SKM-1 treated with dmso at 0.1 percent for 144 hours (cell line): ENCODE data around the gene CCDC93.
"Not testable (repeated sequence)": the region's sequence is repeated elsewhere in the genome, so short reads cannot be mapped to it uniquely, and the experiment has no call there.

ENCODE experiments used
- DNase-seq: peaks from one replicate; lab custom pipeline; 2025; ENCODE audit not compliant: unreplicated experiment; lab: John Stamatoyannopoulos, UW

Gene CCDC93

DNA sequence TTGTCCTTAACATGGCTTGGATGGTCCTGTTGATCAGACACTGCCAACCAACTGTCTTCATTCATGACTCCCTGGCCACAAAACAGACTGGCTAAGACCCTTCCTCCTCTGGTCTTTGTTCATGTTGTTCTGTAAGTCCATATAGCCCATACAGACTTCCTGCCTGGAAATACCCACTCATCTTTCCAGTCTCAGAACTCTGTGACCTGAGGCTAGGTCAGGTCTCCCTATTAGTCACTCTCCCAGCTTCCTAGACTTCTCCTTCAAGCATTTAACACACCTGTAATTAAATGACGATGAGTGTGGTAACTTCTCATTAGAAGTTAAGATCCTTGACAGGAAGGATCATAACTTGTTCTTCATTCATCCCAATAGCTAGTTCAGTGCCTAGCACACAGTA, 56.3 kb downstream of the CCDC93 start:
- no peak for DNase-seq

DNA sequence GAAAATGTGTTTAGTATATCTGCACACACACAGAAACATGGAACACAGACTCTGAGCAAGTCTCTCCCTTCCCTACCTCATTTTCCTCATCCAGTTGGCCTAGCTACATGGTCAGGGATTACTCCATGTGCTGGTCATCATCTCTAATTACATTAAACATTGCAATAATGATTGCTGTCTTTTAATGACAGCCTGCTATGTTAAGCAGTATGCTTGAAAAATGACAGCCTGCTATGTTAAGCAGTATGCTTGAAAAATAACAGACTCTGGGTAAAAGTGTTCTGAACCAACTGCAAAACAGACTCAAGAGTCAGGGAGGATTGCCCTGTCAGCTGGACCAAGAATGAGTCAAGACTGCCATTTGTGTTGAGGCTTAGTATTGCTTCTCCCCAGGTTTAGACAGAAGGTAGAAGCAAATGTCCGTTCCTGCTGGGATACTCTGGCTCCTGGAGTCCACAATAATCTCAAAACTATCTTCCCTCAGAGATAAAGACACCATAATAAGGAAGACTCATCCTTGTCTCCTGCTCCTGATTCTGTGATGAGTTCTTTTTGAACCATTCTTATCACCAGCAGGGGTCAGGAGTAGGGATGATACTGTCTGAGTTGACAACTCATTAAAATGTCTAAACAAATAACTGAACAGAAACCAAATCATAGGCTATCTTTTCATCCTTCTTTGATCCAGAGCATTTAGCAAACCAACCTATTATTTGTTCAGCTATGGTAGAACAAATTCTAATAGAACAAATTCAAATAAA, 57.7 kb downstream of the CCDC93 start:
- no peak for DNase-seq

DNA sequence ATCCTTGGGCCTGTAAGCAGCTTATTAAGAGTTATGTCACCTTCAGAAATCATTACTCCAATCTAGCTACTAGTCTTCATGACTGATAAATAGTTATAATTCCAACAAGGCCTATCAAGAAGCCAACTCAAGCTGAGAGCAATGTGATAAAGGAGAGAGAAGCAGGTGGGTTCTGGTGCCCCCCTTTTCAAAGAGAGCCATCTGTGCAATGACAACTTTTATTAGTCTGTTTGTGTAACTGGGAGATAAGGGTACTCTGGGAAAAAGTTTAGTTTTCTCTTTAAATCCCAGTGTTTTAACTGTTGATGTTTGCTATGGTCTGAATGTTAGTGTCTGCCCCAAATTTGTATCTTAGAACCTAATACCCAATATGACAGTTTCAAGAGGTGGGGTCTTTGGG, 60.6 kb downstream of the CCDC93 start:
- no peak for DNase-seq

DNA sequence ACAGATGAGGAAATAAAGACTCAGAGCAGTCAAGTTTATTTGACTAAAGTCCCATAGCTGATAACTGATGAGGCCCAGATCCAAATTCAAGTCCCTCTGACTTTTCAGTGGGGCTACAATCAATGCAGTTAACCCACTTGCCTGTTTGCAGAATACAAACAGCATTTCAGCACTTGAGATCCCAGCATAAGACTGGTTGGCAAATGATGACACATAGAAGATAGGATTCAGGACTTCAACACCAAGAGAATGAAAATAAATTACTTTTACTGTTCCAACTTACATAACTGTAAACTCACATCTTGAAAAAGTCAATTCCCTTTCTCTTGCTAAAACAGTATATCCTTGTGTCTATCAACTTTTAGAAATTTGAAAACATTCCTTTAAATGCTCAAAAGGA, 61.2 kb downstream of the CCDC93 start:
- DNase-seq, result no peak

DNA sequence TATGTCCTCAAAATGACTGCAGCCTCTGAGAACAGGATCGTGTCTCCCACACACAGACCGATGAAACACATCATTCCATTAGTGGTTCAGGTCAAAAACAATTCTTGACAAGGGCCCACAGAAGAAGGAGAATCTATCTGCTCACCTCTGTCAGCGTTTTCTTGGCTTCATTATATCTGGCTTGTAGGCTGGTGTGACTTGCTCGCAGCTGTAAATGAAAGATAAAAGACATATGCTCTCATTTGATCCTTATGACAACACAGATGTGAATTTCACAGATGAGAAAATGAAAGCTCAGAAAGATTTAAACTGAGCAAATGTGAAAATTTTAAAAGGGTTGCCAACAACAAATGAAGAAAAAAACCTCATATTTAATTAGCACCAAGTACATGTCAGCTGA, 61.6 kb downstream of the CCDC93 start:
- DNase-seq, result no peak

DNA sequence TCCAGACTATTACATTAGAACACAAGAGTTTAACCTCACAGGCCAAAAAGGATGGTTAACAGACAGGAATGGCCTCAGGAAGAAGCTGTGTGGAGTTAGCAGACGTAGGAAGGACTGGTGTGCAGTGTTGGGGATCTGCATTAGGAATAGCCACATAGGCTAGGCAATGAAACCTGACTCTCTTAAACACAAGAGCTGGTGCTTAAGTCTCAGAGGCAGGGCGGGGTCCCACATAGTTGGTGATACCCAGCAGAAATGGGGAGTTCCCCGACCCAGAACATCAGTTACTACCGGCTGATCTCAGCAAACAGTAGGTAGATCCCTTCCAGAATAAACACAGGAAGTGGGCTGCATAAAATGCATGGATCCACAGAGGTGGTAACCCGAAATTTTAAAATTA, 64.1 kb downstream of the CCDC93 start:
- no peak for DNase-seq

DNA sequence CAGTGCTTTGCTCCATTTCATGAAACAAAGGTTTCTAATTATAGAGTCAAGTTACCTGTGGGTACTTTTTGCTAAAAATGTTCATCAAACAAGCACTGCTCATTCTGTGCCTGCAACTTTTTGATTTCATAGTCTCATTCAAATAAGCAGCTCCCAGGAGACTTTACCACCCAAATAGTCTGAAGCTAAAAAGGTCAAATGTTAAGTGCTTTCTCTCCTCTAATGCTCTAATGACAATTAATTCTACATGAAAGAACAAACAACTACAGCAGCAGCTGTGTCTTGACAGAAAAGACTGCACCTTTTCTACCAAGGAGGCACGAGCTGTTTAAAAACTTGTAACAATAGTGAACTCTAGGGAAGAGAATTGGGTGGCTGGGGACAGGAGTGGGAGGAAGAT, 65.3 kb downstream of the CCDC93 start:
- DNase-seq, result no peak

DNA sequence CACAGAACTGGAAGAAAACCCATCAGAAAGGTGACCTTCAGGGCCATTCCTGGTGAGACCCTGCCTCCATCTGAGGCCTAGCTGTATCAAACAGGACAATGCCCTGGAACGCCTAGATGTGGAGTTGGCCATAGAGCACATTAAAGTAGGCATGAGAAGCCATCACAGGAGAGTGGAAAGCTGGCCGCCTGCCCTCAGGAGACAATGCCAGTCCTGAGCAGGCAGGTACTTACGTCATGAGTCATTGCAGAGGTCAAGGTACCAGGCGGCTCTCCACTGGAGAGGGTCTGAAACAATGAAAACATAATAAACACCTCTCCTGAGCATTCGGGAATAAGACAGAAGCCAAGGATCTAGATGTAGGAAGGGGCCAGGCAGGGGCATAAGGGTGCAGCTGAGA, 68.6 kb downstream of the CCDC93 start:
- no peak for DNase-seq

DNA sequence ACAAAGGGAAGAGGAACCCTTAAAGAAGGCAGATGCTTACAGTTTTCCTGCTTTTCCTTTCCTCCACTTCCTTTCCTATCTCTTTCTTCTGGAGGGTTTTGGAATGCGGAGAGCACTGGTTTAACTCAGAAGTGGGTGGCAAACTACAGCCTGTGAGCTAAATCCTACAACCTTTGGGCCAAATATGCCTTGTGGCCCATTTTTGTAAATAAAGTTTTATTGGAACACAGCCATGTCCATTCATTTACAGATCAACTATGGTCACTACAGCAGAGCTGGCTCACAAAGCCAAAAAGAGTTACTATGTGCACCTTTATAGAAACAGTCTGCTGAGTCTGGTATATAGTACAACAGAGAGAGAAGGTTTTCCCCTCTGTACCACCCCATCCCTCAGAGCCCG, 69.1 kb downstream of the CCDC93 start:
- DNase-seq, result no peak

DNA sequence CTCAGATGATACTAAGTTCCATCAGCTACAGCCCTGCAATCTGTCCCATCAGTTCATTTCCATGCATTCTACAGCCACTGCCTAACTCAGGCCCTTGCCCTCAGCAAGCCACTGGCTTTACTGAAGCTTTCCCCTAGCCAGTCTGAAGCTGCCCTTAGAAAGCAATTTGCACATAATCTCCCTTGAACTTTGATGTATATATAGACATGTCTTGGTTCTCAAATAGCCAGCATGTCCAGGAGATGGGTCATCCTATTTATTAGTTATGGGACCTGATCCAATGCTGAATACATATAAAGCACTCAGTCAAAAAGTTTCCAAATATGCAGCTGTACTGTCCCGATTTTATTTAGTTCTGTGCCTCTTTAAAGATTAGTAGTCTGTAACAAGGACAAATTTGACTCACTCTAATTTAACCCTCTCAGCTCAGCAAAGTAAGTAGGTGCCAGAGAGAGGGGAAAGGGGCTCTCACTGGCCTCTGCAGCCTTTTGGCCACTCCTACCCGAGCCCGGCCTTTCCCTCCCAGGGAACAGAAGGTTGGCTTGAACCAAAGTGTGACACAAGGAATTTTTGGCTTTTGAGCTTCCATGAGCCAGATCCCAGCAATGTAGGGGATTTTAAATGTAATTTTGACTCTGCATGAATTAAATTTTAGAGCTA, 70.7 kb downstream of the CCDC93 start:
- DNase-seq, result no peak

DNA sequence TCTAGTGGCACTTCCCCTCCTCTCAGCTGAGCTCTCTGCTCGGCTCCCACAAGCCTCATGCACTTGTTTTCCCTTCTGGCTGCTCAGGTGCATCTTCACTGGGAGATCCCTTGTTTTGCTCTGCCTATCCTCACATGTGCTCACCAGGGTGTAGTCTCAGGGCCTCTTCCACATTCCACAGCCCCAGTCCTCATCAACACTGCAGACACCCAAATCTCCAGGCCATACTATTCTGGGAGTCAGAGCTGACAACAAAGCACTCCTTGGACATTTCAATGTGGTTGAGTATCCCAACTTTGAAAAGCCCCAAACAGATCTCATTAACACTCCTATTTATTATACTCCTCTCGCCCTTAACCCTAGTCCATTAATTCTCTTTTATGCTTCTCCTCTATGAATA, 71.3 kb downstream of the CCDC93 start:
- DNase-seq, result no peak

DNA sequence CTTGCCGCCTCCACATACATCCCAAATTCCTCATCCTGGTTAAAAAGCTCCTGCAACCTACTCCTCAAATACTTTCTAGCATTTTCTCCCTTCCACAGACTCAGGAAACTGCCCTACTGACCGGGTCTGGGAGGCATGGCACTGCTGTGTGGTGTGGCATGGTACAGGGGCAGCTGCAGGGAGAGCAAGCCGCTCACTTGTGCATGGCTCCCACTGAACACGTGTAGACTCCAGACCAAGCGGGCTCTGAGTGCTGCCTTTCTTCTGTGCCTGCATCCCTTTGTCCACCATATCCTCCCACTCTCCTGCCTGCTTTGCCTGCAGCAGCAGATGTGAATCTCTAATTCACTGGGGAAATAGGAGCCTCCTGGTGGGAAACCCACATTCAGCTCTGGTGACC, 72.2 kb downstream of the CCDC93 start:
- DNase-seq, result no peak

DNA sequence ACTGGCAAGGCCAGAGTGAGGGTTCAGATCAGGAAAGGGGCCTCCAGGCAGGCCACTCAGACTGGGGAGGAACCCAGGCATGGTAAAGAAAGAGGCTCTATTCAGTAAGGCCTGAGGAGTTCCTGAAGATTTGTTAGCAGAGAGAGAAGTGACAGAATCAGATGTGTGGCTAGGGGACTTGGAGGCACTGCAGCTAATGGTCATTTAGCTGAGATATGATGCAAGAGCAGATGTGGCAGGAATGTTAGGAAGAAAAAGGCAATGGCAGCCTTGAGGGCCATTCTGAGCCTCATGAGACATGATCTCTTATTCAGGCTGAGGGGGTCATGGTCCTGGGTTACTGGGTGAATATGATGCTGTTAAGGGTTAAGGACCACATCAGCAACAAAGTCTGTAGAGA, 73.4 kb downstream of the CCDC93 start:
- no peak for DNase-seq

DNA sequence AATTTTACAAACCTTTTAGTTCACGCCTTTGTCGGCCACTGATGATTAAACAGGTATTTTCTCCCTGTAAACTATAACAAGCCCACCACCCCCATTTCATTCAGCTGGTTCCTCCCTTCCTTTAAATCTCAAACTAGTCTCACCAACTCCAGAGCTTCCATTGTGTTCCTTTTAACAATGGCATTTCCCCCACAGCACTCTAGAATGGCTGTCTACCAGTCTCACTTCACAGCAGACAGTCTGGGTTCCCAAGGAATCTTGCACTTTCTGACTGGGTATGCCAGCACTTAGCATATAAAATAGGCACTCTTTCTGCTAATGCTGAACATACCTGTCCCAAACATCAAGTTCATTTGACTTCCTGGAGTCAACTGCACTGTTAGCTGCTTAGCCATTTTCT, 75.3 kb downstream of the CCDC93 start:
- DNase-seq, result no peak

DNA sequence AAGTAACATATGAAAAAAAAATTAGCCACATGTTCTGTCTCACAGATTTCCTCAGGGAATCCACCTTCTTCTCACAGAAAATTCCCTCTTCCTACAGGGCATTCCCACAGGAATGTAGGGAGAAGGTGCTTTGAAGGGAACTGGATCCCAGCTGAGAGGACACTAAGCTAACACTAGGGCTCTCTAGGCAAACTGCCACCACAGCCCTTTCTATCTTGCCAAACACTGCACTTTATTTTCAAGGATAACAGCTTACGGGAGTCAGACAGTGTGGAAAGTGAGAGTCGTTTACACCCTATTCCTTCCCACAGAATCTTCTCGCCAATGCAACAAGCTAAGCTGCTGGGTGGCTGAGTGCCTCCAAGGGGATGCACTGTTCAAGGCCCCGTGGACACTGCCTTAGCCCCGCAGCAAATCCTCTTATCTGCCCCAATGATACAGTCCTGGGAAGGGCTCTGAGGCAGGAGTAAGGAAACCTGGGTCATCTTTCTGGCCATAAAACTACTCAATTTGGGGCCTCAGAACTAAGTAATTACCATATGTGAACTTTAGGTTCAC, 76.9 kb downstream of the CCDC93 start:
- DNase-seq, result no peak

DNA sequence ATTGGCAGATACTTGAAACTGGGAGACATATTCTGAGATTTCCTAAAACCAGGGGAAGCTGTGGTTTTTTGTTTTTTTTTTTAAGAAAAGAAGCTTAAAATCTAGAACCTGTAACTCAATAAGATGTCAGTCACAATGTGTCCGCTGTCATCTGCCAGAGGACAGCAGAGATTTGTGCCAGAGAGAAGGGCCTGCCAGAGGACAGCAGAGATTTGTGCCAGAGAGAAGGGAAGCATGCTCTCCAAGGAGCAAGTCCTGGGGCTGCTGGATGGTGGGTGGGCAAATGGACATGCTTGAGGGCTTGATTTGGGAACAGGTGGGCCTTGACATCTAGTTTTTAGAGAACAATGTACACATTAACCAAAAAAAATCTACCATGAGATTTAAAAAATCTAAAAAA, 77.9 kb downstream of the CCDC93 start:
- DNase-seq, result no peak

DNA sequence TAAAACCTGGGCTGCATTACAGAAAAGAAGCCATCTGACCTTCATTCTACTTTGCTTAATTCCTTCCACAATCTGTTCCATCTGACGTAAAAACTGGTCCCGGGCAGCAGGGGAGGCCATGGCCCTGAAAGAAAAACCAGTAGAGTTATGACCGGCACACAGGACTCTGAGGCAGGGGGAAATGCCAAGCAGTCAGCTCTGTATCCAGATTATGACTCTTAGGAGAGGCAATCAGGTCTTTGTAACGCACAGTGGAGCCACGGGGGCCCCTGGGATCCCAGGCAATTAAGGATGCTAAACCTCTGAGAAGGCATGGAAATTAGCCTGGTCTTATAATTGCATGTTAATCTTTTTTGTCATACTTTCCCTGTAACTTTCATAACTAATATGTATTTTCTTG, 78.4 kb downstream of the CCDC93 start:
- DNase-seq, result no peak

DNA sequence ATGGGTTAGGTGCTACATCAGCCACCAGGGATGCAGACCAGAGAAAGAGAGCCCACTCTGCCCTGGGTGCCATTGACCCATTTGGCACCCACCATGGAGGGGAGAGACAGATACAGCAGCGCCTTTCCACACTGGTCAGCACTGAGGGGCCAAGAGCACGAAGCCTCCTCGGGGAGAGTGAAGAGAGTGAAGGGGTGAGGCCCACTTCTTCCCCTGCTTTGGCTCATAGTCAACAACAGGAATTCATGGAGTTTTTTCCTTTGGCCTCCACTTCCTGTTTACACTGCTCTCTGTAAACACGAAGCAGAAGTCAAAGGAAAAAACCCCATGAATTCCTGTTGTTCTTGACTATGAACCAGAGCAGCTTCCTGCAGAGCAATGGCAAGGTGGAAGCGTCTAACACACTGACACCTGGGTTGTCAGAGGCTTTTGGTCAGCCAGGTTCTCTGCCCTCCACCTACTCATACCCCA, 80.0 kb downstream of the CCDC93 start:
- DNase-seq, result no peak

DNA sequence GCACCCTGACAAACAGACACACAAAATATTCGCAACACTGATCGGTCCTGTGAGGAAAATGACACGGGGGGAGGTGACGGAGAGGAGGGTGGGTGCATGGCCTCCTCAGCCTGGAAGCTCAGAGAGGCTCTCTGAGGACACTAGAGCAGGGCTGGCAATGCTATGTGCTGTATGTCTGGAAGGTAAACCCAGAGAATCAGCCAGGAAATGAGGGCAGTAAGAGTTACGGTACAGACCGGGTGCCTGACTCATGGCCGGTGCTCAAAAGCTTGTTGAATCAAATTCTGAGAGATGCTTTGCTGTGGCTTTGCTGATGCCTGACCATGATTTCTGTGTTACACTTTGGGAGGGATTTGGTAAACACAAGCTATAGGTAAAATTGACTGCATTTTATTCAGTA, 81.9 kb downstream of the CCDC93 start:
- no peak for DNase-seq

DNA sequence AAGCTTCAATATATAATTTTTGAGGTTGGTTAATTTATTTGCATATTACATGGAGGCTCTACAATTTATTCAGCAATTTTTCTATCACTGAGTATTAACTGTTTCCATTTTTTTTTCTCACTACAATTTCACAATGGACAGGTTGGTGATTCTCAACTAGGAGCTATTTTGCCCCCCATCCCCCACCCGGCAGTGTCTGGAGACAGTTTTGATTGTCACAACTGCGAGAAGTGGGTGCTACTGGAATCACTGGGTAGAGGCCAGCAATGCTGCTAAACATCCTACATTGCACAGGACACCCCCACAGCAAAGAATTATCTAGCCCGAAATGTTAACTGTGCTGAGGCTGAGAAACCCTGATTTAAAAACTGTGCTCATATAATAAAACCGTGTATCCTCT, 82.6 kb downstream of the CCDC93 start:
- DNase-seq, result no peak

DNA sequence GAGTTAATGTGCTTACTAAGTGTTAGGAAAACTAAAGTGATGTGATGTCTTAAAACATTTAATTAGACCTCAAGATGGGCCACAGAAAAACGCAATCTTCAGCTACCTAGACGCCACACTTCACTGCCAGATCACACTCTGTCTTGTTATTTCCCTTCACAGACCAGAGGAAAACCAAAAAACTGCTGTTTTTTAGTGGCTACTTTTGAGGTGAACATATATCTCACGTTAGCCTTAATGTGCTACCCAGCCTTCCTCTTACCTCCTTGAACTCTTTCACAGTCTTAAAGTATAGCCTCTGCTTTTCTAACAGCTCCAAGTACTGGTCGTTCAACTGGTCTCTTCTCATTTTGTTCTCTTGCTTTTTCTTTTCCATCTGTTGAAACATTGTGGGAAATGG, 83.1 kb downstream of the CCDC93 start:
- DNase-seq, result no peak

DNA sequence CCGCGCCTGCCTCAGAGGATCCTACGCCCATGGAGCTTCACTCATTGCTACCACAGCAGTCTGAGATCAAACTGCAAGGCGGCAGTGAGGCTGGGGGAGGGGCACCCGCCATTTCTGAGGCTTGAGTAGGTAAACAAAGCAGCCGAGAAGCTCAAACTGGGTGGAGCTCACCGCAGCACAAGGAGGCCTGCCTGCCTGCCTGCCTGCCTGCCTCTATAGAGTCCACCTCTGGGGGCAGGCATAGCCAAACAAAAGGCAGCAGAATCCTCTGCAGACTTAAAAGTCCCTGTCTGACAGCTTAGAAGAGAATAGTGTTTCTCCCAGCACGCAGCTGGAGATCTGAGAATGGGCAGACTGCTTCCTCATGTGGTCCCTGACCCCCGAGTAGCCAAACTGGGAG, 90.4 kb downstream of the CCDC93 start:
- DNase-seq, result not testable (repeated sequence)

DNA sequence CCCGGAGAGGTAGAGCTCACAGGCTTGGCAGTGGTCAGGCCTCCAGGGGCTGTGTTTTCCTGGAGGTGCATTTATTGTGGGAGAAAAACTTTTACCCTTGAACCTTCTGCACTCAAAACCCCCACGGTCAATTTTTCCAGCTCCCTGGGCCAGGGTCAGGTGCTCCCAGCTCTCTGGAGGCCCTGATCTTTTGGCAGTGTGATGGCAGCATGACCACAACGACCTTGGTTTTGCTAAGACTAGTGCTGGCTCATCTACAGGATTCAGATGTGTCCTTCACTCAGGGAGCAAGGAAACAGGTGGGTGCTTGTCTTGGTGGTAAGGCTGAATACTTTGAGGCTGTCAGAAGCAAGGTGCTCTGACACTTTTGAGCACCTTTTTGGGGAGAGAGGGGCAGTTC, 92.3 kb downstream of the CCDC93 start:
- no peak for DNase-seq
